ENCODE data around the gene TMEM179B. TPM values are rescaled to one million over a fixed set of nuclear protein-coding genes. Genes with fewer than 3 reads are reported as not detected.
A peak's percentile ranks its signal among the peaks of the same experiment; 100 is the strongest.

The TMEM179B gene
- total and polyA plus RNA-seq, 2 of the 13 experiments (the other 11 are each of a cell fraction or from before 2014, with no cell fraction given): 24.8 to 25.7 TPM

GRCh38 chr11:62770778-62771143 lies 16.4 kb upstream of the TMEM179B start (continued):
- no peak for TF ChIP-seq ARHGAP35 (CRISPR knock-in tag; IDR thresholded peaks at IDR 0.05; ENCODE audit: borderline replicate concordance)
- no peak for TF ChIP-seq KAT7 (CRISPR knock-in tag; IDR thresholded peaks at IDR 0.05; ENCODE audit: borderline replicate concordance)
- TF ChIP-seq ZNF781 (CRISPR knock-in tag; IDR thresholded peaks at IDR 0.05; ENCODE audit: borderline replicate concordance, not compliant biosample characterization): peak; percentile 34
- no peak for TF ChIP-seq ZNF891 (CRISPR knock-in tag; IDR thresholded peaks at IDR 0.05)
- peak; percentile 10; the same call in 1 of the 2 replicates for TF ChIP-seq ZNF605 (CRISPR knock-in tag; IDR thresholded peaks at IDR 0.05)
- no peak for TF ChIP-seq NR3C1 (CRISPR knock-in tag; IDR thresholded peaks at IDR 0.05)
- TF ChIP-seq HOXA9 (CRISPR knock-in tag; IDR thresholded peaks at IDR 0.05; ENCODE audit: borderline replicate concordance): no peak
- TF ChIP-seq ZSCAN21 (CRISPR knock-in tag; IDR thresholded peaks at IDR 0.05; ENCODE audit: borderline replicate concordance): peak; percentile 44; the same call in 1 of the 2 replicates
- peak; percentile 17; the same call in 1 of the 2 replicates for TF ChIP-seq HNF4A (CRISPR knock-in tag; IDR thresholded peaks at IDR 0.05)
- 0 out of 2 replicates have a peak, but pooled peaks have one; percentile 47 for TF ChIP-seq SNAI1 (CRISPR knock-in tag; IDR thresholded peaks at IDR 0.05; ENCODE audit: borderline replicate concordance)
- TF ChIP-seq ZNF800 (CRISPR knock-in tag; IDR thresholded peaks at IDR 0.05): peak; percentile 64; the same call in 1 of the 2 replicates
- TF ChIP-seq TAF1 (CRISPR knock-in tag; IDR thresholded peaks at IDR 0.05): 0 out of 2 replicates have a peak, but pooled peaks have one; percentile 18
- TF ChIP-seq ARNT (IDR thresholded peaks at IDR 0.05): no peak
- TF ChIP-seq ZNF563 (CRISPR knock-in tag; IDR thresholded peaks at IDR 0.05): 0 out of 2 replicates have a peak, but pooled peaks have one; percentile 39
- TF ChIP-seq GATAD2A (CRISPR knock-in tag; IDR thresholded peaks at IDR 0.05): 0 out of 2 replicates have a peak, but pooled peaks have one; percentile 3
- TF ChIP-seq SP1 (IDR thresholded peaks at IDR 0.05): no peak
- TF ChIP-seq SP1 (CRISPR knock-in tag; IDR thresholded peaks at IDR 0.05): no peak
- peak; percentile 14; the same call in 1 of the 2 replicates for TF ChIP-seq ISL2 (CRISPR knock-in tag; IDR thresholded peaks at IDR 0.05)
- 0 out of 2 replicates have a peak, but pooled peaks have one; percentile 23 for TF ChIP-seq ARNT2 (CRISPR knock-in tag; IDR thresholded peaks at IDR 0.05; ENCODE audit: low read depth)
- TF ChIP-seq ZNF570 (CRISPR knock-in tag; IDR thresholded peaks at IDR 0.05; ENCODE audit: borderline replicate concordance): no peak
- no peak for TF ChIP-seq CERS6 (CRISPR knock-in tag; IDR thresholded peaks at IDR 0.05)
- TF ChIP-seq KMT2A (CRISPR knock-in tag; IDR thresholded peaks at IDR 0.05): no peak
- peak; percentile 13; the same call in 1 of the 2 replicates for TF ChIP-seq MIER3 (CRISPR knock-in tag; IDR thresholded peaks at IDR 0.05; ENCODE audit: borderline replicate concordance)
- 0 out of 2 replicates have a peak, but pooled peaks have one; percentile 5 for TF ChIP-seq SALL1 (CRISPR knock-in tag; IDR thresholded peaks at IDR 0.05)
- TF ChIP-seq ATF7 (IDR thresholded peaks at IDR 0.05): no peak
- TF ChIP-seq ATF7 (CRISPR knock-in tag; IDR thresholded peaks at IDR 0.05): no peak
- TF ChIP-seq KLF16 (CRISPR knock-in tag; IDR thresholded peaks at IDR 0.05): 0 out of 4 replicates have a peak, but pooled peaks of 1 of the 2 experiments have one; percentile 2
- peak; percentile 52; the same call in 1 of the 2 replicates for TF ChIP-seq HNF1B (CRISPR knock-in tag; IDR thresholded peaks at IDR 0.05)
